Measurements from ENCODE around the gene GRK1.

The GRK1 gene

DNA sequence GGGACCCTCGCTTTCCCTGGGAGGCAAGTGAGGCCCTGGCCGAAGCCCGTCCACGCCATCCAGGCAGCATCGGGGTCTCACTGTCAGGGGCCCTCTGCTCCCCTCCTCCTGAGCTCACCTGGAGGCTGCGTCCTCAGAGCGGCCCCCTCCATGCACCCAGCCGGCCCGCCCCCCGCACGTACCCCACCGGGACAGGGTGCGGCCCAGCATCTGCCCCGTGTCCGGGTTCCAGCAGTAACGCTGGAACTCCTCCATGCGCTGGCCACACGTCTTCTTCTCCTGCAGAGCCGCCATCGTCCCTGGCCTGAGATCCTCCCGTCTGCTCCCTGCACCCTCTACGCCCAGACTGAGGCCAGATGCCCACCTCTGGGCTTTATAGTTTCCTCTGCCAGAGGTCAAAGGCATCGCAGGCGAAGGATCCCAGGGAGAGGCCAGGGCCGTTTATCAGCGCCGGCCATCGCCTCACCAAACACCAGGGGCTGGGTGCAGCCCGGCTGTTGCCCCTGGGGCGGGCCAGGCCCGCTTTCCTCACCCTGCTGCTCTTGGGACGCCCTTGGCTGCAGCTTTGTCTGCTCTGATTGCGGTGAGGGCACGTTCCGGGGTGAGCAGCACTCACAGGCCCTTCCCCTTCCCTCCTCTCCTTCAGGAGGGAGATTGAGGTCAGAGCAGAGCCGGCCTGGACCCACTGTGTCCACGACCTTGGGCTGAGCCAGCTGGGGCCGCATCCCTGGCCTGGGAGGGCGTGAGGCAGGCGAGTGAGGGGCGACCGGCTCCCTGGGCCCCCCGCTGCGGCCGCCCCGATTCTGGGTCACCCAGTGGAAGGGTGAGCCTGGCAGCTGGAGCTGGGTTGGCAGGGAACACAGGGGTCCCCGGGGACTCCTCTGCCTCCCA is 8.9 kb upstream of the GRK1 start, which contains the start of gene ATP4B:
Gene ATP4B, minus strand, starts transcription at position 348 of the 891 bp plus-strand sequence. Its CDS starts 54 bp downstream, at position 294.
- DNase-seq (ENCODE audit: low read depth): no peak
- TF ChIP-seq, protein P1, sequence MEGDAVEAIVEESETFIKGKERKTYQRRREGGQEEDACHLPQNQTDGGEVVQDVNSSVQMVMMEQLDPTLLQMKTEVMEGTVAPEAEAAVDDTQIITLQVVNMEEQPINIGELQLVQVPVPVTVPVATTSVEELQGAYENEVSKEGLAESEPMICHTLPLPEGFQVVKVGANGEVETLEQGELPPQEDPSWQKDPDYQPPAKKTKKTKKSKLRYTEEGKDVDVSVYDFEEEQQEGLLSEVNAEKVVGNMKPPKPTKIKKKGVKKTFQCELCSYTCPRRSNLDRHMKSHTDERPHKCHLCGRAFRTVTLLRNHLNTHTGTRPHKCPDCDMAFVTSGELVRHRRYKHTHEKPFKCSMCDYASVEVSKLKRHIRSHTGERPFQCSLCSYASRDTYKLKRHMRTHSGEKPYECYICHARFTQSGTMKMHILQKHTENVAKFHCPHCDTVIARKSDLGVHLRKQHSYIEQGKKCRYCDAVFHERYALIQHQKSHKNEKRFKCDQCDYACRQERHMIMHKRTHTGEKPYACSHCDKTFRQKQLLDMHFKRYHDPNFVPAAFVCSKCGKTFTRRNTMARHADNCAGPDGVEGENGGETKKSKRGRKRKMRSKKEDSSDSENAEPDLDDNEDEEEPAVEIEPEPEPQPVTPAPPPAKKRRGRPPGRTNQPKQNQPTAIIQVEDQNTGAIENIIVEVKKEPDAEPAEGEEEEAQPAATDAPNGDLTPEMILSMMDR (IDR thresholded peaks at IDR 0.05; ENCODE audit: low read depth, low read length): no peak
- TF ChIP-seq, protein P2, sequence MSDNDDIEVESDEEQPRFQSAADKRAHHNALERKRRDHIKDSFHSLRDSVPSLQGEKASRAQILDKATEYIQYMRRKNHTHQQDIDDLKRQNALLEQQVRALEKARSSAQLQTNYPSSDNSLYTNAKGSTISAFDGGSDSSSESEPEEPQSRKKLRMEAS (IDR thresholded peaks at IDR 0.05; ENCODE audit: low read depth, low read length): no peak
- TF ChIP-seq POLR2A (IDR thresholded peaks at IDR 0.05; ENCODE audit: extremely low read depth, insufficient read length) (no peak), MYC (IDR thresholded peaks at IDR 0.05; ENCODE audit: low read depth, low read length) (no peak)
- no peak within 1 kb of the TSS for H3K4me3 ChIP-seq (ENCODE audit: low read depth, low read length)

DNA sequence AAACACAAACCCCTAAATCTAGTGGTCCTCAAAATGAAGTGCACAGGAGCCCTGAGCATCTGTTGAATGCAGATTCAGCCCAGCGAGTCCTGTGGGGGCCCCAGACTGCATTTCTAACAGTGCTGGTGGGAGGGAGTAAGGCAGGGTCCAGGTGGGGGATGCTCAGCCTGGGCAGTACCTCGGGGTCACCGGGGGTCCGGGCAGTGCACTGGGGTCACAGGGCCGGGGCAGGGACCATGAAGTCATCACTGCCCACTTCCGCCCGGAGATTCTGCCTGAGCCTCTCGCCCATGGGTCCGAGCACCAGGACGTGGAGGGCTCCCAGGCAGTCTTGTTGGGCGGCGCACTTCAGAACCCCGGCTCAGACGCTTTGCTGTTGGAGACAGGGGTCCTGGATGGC is 8.2 kb upstream of the GRK1 start:
- no peak for DNase-seq (ENCODE audit: low read depth)
- H3K4me3 ChIP-seq (ENCODE audit: low read depth, low read length): no peak overlapping the region
- no peak for TF ChIP-seq MYC (IDR thresholded peaks at IDR 0.05; ENCODE audit: low read depth, low read length)
- no peak for TF ChIP-seq POLR2A (IDR thresholded peaks at IDR 0.05; ENCODE audit: extremely low read depth, insufficient read length)
- TF ChIP-seq, protein P2 (IDR thresholded peaks at IDR 0.05; ENCODE audit: low read depth, low read length): no peak
- TF ChIP-seq, protein P1 (IDR thresholded peaks at IDR 0.05; ENCODE audit: low read depth, low read length): no peak

DNA sequence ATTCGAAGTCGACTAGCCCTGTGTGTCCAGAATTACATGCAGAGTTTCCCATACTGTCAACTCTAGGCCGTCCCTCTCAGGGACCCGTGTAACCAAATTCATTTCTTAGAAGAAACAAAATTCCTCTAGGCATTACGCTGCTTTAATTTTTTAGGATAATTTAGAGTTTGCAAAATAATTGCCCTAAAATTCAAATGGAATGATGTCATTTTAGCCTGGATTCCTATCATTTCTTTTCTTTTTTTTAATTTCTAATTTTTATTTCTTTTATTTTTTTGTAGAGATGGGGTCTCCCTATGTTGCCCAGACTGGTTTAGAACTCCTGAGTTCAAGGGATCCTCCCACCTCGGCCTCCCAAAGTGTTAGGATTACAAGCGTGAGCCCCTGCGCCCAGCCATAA is 7.7 kb upstream of the GRK1 start:
- TF ChIP-seq, protein P1 (IDR thresholded peaks at IDR 0.05; ENCODE audit: low read depth, low read length): no peak
- TF ChIP-seq, protein P2 (IDR thresholded peaks at IDR 0.05; ENCODE audit: low read depth, low read length): no peak
- TF ChIP-seq MYC (IDR thresholded peaks at IDR 0.05; ENCODE audit: low read depth, low read length): no peak
- no peak for TF ChIP-seq POLR2A (IDR thresholded peaks at IDR 0.05; ENCODE audit: extremely low read depth, insufficient read length)
- no peak for DNase-seq (ENCODE audit: low read depth)
- H3K4me3 ChIP-seq (ENCODE audit: low read depth, low read length): no peak overlapping the region

DNA sequence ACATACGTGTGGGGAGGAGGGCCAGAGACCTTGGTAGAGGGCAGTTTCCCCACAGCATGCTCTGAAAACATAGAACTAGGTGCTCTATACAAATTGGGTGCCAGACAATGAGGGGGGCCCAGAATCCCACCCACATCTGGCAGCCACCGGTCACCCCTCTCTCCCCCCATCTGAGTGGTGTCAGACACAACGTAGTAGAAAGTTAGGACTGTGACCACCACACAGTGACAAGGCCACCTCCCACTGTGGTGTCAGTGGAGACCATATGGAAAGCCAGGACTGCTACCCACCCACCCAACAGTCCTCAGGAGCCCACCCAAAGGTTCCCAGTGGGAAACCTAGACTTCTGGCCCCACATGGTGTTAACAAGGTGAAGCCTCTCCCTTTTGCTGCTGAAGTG is 7.0 kb upstream of the GRK1 start:
- no peak for DNase-seq (ENCODE audit: low read depth)
- no peak overlapping the region for H3K4me3 ChIP-seq (ENCODE audit: low read depth, low read length)
- TF ChIP-seq, protein P2 (IDR thresholded peaks at IDR 0.05; ENCODE audit: low read depth, low read length): no peak
- TF ChIP-seq MYC (IDR thresholded peaks at IDR 0.05; ENCODE audit: low read depth, low read length) (no peak), POLR2A (IDR thresholded peaks at IDR 0.05; ENCODE audit: extremely low read depth, insufficient read length) (no peak)
- TF ChIP-seq, protein P1 (IDR thresholded peaks at IDR 0.05; ENCODE audit: low read depth, low read length): no peak

DNA sequence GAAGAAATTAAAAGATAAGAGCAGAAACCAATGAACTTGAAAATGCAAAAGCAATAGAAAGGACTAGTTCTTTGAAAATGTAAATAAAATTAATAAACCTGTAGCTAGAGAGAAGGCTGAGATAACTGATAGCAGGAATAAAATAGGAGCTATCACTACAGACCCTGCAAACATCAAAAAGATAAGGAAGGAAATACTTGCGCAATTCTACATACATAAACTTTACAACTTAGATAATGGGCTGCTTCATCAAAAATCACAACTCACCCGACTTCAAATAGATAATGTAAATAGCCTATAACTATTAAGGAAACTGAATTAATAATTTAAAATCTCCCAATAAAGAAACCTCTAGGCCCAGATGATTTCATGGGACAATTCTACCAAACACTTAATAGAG is 5.5 kb upstream of the GRK1 start:
- no peak overlapping the region for H3K4me3 ChIP-seq (ENCODE audit: low read depth, low read length)
- TF ChIP-seq, protein P1 (IDR thresholded peaks at IDR 0.05; ENCODE audit: low read depth, low read length): no peak
- TF ChIP-seq POLR2A (IDR thresholded peaks at IDR 0.05; ENCODE audit: extremely low read depth, insufficient read length): no peak
- TF ChIP-seq, protein P2 (IDR thresholded peaks at IDR 0.05; ENCODE audit: low read depth, low read length): no peak
- TF ChIP-seq MYC (IDR thresholded peaks at IDR 0.05; ENCODE audit: low read depth, low read length): no peak
- DNase-seq (ENCODE audit: low read depth): no peak

All from NB4 (cell line).